ENCODE data around the gene GPER1. TPM values are rescaled to one million over a fixed set of nuclear protein-coding genes. Genes with fewer than 3 reads are reported as not detected.

The GPER1 gene
- total RNA-seq, 1 experiment from 2014 or later = not detected

- H3K23me2 ChIP-seq (ENCODE audit: insufficient read length, low read depth, low read length, poor library complexity, severe bottlenecking) = no peaks in the 10 kb centered on the region
- WGBS (ENCODE audit: extremely low coverage, insufficient read length, low lambda C conversion rate) = no CpG with 5 or more reads among the region's 16 CpGs
- no peak for DNase-seq
- no peaks in the 10 kb centered on the region for H4K20me1 ChIP-seq (ENCODE audit: control insufficient read depth, insufficient read depth, insufficient read length)
- no peaks in the 10 kb centered on the region for H3K4me1 ChIP-seq (ENCODE audit: insufficient read depth, low read length)
- TF ChIP-seq CTCF (conservative IDR thresholded peaks at IDR 0.05) = no peak
- no peak overlapping the region for H3K4me2 ChIP-seq (ENCODE audit: insufficient read depth, insufficient read length, low read length)
- H3K79me1 ChIP-seq (ENCODE audit: insufficient read depth, low read depth, low read length, poor library complexity, severe bottlenecking) = peaks cover 9% of the 10 kb centered on the region
- H3K4me3 Mint-ChIP-seq = no peak overlapping the region
- H3K4ac ChIP-seq (ENCODE audit: low read depth, low read length) = no peak overlapping the region
- H2BK5ac ChIP-seq (ENCODE audit: insufficient read length, low read length) = no peak overlapping the region
- no peak overlapping the region for H3T11ph ChIP-seq (ENCODE audit: low read length)
- H3K4me1 Mint-ChIP-seq = no peaks in the 10 kb centered on the region
- no peak overlapping the region for H3K56ac ChIP-seq (ENCODE audit: insufficient read length, low read depth, low read length)
- H2BK15ac ChIP-seq (ENCODE audit: low read depth, low read length) = no peak overlapping the region
- H3K9ac ChIP-seq (ENCODE audit: extremely low read depth, insufficient read length, low read length) = no peak overlapping the region
- H3K27ac Mint-ChIP-seq = peak overlapping the region in 2 of 3 experiments; percentile 13 to 32; a peak in 1 of 7 replicates
- no peak overlapping the region for H3K27ac ChIP-seq (ENCODE audit: insufficient read length, low read depth, low read length)
- H3K36me3 Mint-ChIP-seq (ENCODE audit: insufficient read depth in 1 of 3, low read depth in 3 of 3) = peaks cover 3 to 19% (median 13%) of the 10 kb centered on the region in 3 experiments; a peak in 6 of 7 replicates
- no peak overlapping the region for H2BK20ac ChIP-seq (ENCODE audit: low read depth, low read length, poor library complexity, severe bottlenecking)
- no peaks in the 10 kb centered on the region for H3K9me3 ChIP-seq (ENCODE audit: control insufficient read depth, low read depth, low read length)
- H4K8ac ChIP-seq (replicated peaks; ENCODE audit: insufficient read length, low read depth, low read length) = no peak overlapping the region
- H3K27me3 Mint-ChIP-seq (ENCODE audit: low read depth) = no peaks in the 10 kb centered on the region; the same call in 1 of the 2 replicates
- H3K9me3 Mint-ChIP-seq = no peaks in the 10 kb centered on the region
- no peak overlapping the region for H2BK120ac ChIP-seq (ENCODE audit: low read depth, low read length, poor library complexity, severe bottlenecking)
- H3K27me3 ChIP-seq (ENCODE audit: insufficient read depth, low read length) = no peaks in the 10 kb centered on the region
- no peak overlapping the region for H3K18ac ChIP-seq (ENCODE audit: insufficient read length, low read depth, low read length)
- no peak overlapping the region; the same call in 1 of the 2 replicates for H3K14ac ChIP-seq (ENCODE audit: insufficient read depth, low read length)
- no peak overlapping the region for H4K91ac ChIP-seq (ENCODE audit: insufficient read length, low read depth, low read length)
- H4K5ac ChIP-seq (ENCODE audit: insufficient read length, low read depth, low read length) = no peak overlapping the region
- H2AK5ac ChIP-seq (ENCODE audit: insufficient read length, low read length) = no peak overlapping the region
- H3K79me2 ChIP-seq (ENCODE audit: insufficient read depth, low read length) = peaks cover 5% of the 10 kb centered on the region; the same call in 1 of the 2 replicates
- no peak overlapping the region for H2AFZ ChIP-seq (ENCODE audit: low read length)
- H3K23ac ChIP-seq (ENCODE audit: insufficient read length, low read depth, low read length) = no peak overlapping the region
- no peak overlapping the region for H2BK12ac ChIP-seq (ENCODE audit: insufficient read length, low read depth, low read length)
Measured at GRCh38 chr7:1099637-1100036, 11.7 kb downstream of the GPER1 start.

Data from H9 (cell line).